ENCODE results near the gene GNG4. TPM values are rescaled to one million over a fixed set of nuclear protein-coding genes. Genes with fewer than 3 reads are reported as not detected.

GNG4 gene
- total RNA-seq, 2 donors from 2014 or later, result 13.5 to 14.2 TPM

- Mint-ChIP-seq H3K4me1 (peaks cover 1% of the 10 kb centered on the region), H3K4me3 (no peak overlapping the region), H3K36me3 (ENCODE audit: low read depth) (peaks cover 41% of the 10 kb centered on the region), H3K27me3 (ENCODE audit: insufficient read depth) (peaks cover 1% of the 10 kb centered on the region), H3K27ac (peak overlapping the region; percentile 45), H3K9me3 (peaks cover 38% of the 10 kb centered on the region)
- H3K36me3 ChIP-seq (ENCODE audit: control insufficient read depth, insufficient read depth, low read length), result no peaks in the 10 kb centered on the region
- DNase-seq, result peak; percentile 68
- 90% methylated on average over 5 of the region's 5 CpGs for WGBS, 2 experiments (ENCODE audit: insufficient coverage in 1 of 2, insufficient read length in 1 of 2)
- H3K27ac ChIP-seq (ENCODE audit: low read depth, low read length), result no peak overlapping the region
- H3K4me3 ChIP-seq (ENCODE audit: low read length), result no peak overlapping the region
- H3K4me1 ChIP-seq (ENCODE audit: control insufficient read depth, insufficient read depth, low read length), result no peaks in the 10 kb centered on the region
- peak; percentile 53 for TF ChIP-seq CTCF (conservative IDR thresholded peaks at IDR 0.05)
- peaks cover 5% of the 10 kb centered on the region for H3K9me3 ChIP-seq (ENCODE audit: control insufficient read depth, low read length)
- H3K9ac ChIP-seq (ENCODE audit: extremely low read depth, low read length, poor library complexity, severe bottlenecking), result no peak overlapping the region
- no peaks in the 10 kb centered on the region for H3K27me3 ChIP-seq (ENCODE audit: control insufficient read depth, insufficient read depth, low read length, poor library complexity, severe bottlenecking)
Measured at GRCh38 chr1:235586413-235586812, 63.2 kb downstream of the GNG4 start.

GRCh38 chr1:235584973-235585372, 64.6 kb downstream of the GNG4 start:
- WGBS, 2 experiments (ENCODE audit: insufficient coverage in 1 of 2, insufficient read length in 1 of 2), result 81 to 87% methylated on average over 2 of the region's 2 CpGs
- Mint-ChIP-seq H3K36me3 (ENCODE audit: low read depth) (peaks cover 39% of the 10 kb centered on the region), H3K27ac (no peak overlapping the region)

GRCh38 chr1:235583511-235584001, 66.0 kb downstream of the GNG4 start:
- no peak overlapping the region for H3K4me3 Mint-ChIP-seq
- DNase-seq, result no peak
- Histone ChIP-seq H3K9me3 (ENCODE audit: control insufficient read depth, low read length) (peaks cover 3% of the 10 kb centered on the region), H3K9ac (ENCODE audit: extremely low read depth, low read length, poor library complexity, severe bottlenecking) (no peak overlapping the region), H3K27ac (ENCODE audit: low read depth, low read length) (no peak overlapping the region), H3K36me3 (ENCODE audit: control insufficient read depth, insufficient read depth, low read length) (no peaks in the 10 kb centered on the region), H3K4me3 (ENCODE audit: low read length) (no peak overlapping the region), H3K27me3 (ENCODE audit: control insufficient read depth, insufficient read depth, low read length, poor library complexity, severe bottlenecking) (no peaks in the 10 kb centered on the region), H3K4me1 (ENCODE audit: control insufficient read depth, insufficient read depth, low read length) (no peaks in the 10 kb centered on the region)
- H3K36me3 Mint-ChIP-seq (ENCODE audit: low read depth), result peaks cover 29% of the 10 kb centered on the region
- 83% methylated on average over 4 of the region's 4 CpGs; no CpG with 5 or more reads in 1 of the 2 experiments for WGBS, 2 experiments (ENCODE audit: insufficient coverage in 1 of 2, insufficient read length in 1 of 2)
- no peaks in the 10 kb centered on the region for H3K27me3 Mint-ChIP-seq (ENCODE audit: insufficient read depth)
- peaks cover 27% of the 10 kb centered on the region for H3K9me3 Mint-ChIP-seq
- peak; percentile 69 for TF ChIP-seq CTCF (conservative IDR thresholded peaks at IDR 0.05)
- H3K4me1 Mint-ChIP-seq, result no peaks in the 10 kb centered on the region
- H3K27ac Mint-ChIP-seq, result no peak overlapping the region

More at GRCh38 chr1:235584973-235585372, 64.6 kb downstream of the GNG4 start:
- H3K27me3 Mint-ChIP-seq (ENCODE audit: insufficient read depth), result peaks cover 1% of the 10 kb centered on the region
- H3K4me1 Mint-ChIP-seq, result no peaks in the 10 kb centered on the region
- Histone ChIP-seq H3K9me3 (ENCODE audit: control insufficient read depth, low read length) (peaks cover 5% of the 10 kb centered on the region), H3K36me3 (ENCODE audit: control insufficient read depth, insufficient read depth, low read length) (no peaks in the 10 kb centered on the region), H3K4me1 (ENCODE audit: control insufficient read depth, insufficient read depth, low read length) (no peaks in the 10 kb centered on the region), H3K4me3 (ENCODE audit: low read length) (no peak overlapping the region), H3K9ac (ENCODE audit: extremely low read depth, low read length, poor library complexity, severe bottlenecking) (no peak overlapping the region), H3K27ac (ENCODE audit: low read depth, low read length) (no peak overlapping the region), H3K27me3 (ENCODE audit: control insufficient read depth, insufficient read depth, low read length, poor library complexity, severe bottlenecking) (no peaks in the 10 kb centered on the region)
- peaks cover 38% of the 10 kb centered on the region for H3K9me3 Mint-ChIP-seq
- TF ChIP-seq CTCF (conservative IDR thresholded peaks at IDR 0.05), result no peak
- DNase-seq, result no peak
- H3K4me3 Mint-ChIP-seq, result no peak overlapping the region
